HepG2 (cell line): ENCODE measurements around the gene ARFGAP3. TPM values are rescaled to one million over a fixed set of nuclear protein-coding genes. Genes with fewer than 3 reads are reported as not detected.

Experiments used
- BCL3 ChIP-seq: sonication (generic); formaldehyde crosslinking; IDR thresholded peaks from 2 replicates; pipeline ENCODE4 v1.5.1; 2020; ENCODE audit warnings: mild to moderate bottlenecking, missing genetic modification reagents, moderate library complexity
- FOXA1 ChIP-seq, 2 experiments: fragments of 450-650 bp in 1 of 2; sonication (generic) in 1 of 2; formaldehyde crosslinking in 1 of 2; IDR thresholded peaks; 2 replicates each; pipeline versions ENCODE4 v1.4.0 to v1.6.1; 2016 to 2020; ENCODE audit warnings: missing genetic modification reagents in 1 of 2
- HMG20B ChIP-seq: conservative IDR thresholded peaks from 2 replicates; pipeline ENCODE4 v1.6.1; 2016; ENCODE audit warnings: missing genetic modification reagents, missing compliant biosample characterization
- MATR3 ChIP-seq: sonication (generic); formaldehyde crosslinking; IDR thresholded peaks from 2 replicates; pipeline ENCODE4 v1.4.0; 2020; ENCODE audit warnings: missing genetic modification reagents
- POGK ChIP-seq: sonication (generic); formaldehyde crosslinking; conservative IDR thresholded peaks from 2 replicates; pipeline ENCODE4 v1.8.0; 2022; ENCODE audit warnings: mild to moderate bottlenecking, moderate library complexity, missing genetic modification reagents
- RAD51 ChIP-seq: fragments of 450-650 bp; IDR thresholded peaks from 2 replicates; pipeline ENCODE4 v1.6.1; 2016; ENCODE audit warnings: borderline replicate concordance
- SMARCE1 ChIP-seq: fragments of 450-650 bp; IDR thresholded peaks from 2 replicates; pipeline ENCODE4 v1.6.1; 2017; ENCODE audit warnings: borderline replicate concordance
- SRSF4 ChIP-seq: fragments of 200-400 bp; formaldehyde crosslinking; IDR thresholded peaks from one replicate; pipeline ENCODE4 v1.6.1; 2018; ENCODE audit warnings: mild to moderate bottlenecking, low read depth, low read length, moderate library complexity; ENCODE audit not compliant: poor library complexity, severe bottlenecking
- TFE3 ChIP-seq: IDR thresholded peaks from 2 replicates; pipeline ENCODE4 v1.6.1; 2016
- ZBTB8A ChIP-seq: sonication (generic); formaldehyde crosslinking; IDR thresholded peaks from 2 replicates; pipeline ENCODE4 v1.4.0; 2020; ENCODE audit warnings: mild to moderate bottlenecking, low read depth, missing genetic modification reagents, borderline replicate concordance
- ZFP90 ChIP-seq: sonication (generic); formaldehyde crosslinking; IDR thresholded peaks from 2 replicates; pipeline ENCODE4 v1.8.0; 2022; ENCODE audit warnings: missing genetic modification reagents, mild to moderate bottlenecking, inconsistent platforms, borderline replicate concordance
- ZFYVE20 ChIP-seq: sonication (generic); formaldehyde crosslinking; IDR thresholded peaks from 2 replicates; pipeline ENCODE4 v1.8.0; 2023; ENCODE audit warnings: low read depth, mild to moderate bottlenecking, moderate library complexity, missing genetic modification reagents, borderline replicate concordance
- ZKSCAN5 ChIP-seq: sonication (generic); formaldehyde crosslinking; IDR thresholded peaks from 2 replicates; pipeline ENCODE4 v1.5.1; 2020; ENCODE audit warnings: mild to moderate bottlenecking, missing genetic modification reagents
- ZNF264 ChIP-seq: sonication (generic); formaldehyde crosslinking; IDR thresholded peaks from 2 replicates; pipeline ENCODE4 v1.4.0; 2020; ENCODE audit warnings: missing genetic modification reagents
- ZNF282 ChIP-seq: fragments of 450-650 bp; IDR thresholded peaks from 2 replicates; pipeline ENCODE4 v1.6.1; 2018; ENCODE audit not compliant: partially characterized antibody
- ZNF430 ChIP-seq: sonication (generic); formaldehyde crosslinking; IDR thresholded peaks from 2 replicates; pipeline ENCODE4 v1.9.0; 2021; ENCODE audit warnings: mild to moderate bottlenecking, missing genetic modification reagents
- ZNF512 ChIP-seq: sonication (generic); formaldehyde crosslinking; IDR thresholded peaks from 2 replicates; pipeline ENCODE4 v1.4.0; 2020; ENCODE audit warnings: mild to moderate bottlenecking, missing genetic modification reagents
- ZNF747 ChIP-seq: sonication (generic); formaldehyde crosslinking; IDR thresholded peaks from 2 replicates; pipeline ENCODE4 v1.8.1; 2023; ENCODE audit warnings: missing genetic modification reagents, mild to moderate bottlenecking, borderline replicate concordance
- ZNF761 ChIP-seq: sonication (generic); formaldehyde crosslinking; conservative IDR thresholded peaks from 2 replicates; pipeline ENCODE4 v1.4.0; 2020; ENCODE audit warnings: mild to moderate bottlenecking, missing genetic modification reagents
- ZSCAN29 ChIP-seq: sonication (generic); formaldehyde crosslinking; conservative IDR thresholded peaks from 2 replicates; pipeline ENCODE4 v1.4.0; 2020; ENCODE audit warnings: mild to moderate bottlenecking, missing genetic modification reagents
- polyA plus RNA-seq, 8 experiments: library from polyadenylated mRNA; depleted of rRNA in 3 of 8; stranded (reverse) in 7 of 8; unstranded in 1 of 8; fragments of >200 nt; fragmentation: Illumina TruSeq in 4 of 8; extraction: Trizol in 4 of 8; gene quantifications; 2 replicates each; pipeline versions ENCODE4 v1.2.1 to v1.2.3, GENCODE V29; 2011 to 2016; ENCODE audit warnings: low read depth in 4 of 8, missing spikeins in 1 of 8, mixed read lengths in 1 of 8; ENCODE audit not compliant: insufficient read depth in 1 of 8
- total RNA-seq, 5 experiments: library from RNA; depleted of rRNA; stranded (reverse); fragments of >200 nt; fragmentation: Illumina TruSeq; extraction: Trizol; gene quantifications; 2 replicates each; pipeline ENCODE4 v1.2.3, GENCODE V29; 2016; ENCODE audit warnings: low read depth in 1 of 5

ARFGAP3 gene
- total and polyA plus RNA-seq, 2 of the 13 experiments (the other 11 are each of a cell fraction or from before 2014, with no cell fraction given) = 41.7 to 61.6 TPM

- TF ChIP-seq ZNF512 (CRISPR knock-in tag) (no peak), HMG20B (CRISPR knock-in tag) (peak; percentile 90), ZSCAN29 (peak; percentile 92), ZNF430 (peak; percentile 83; the same call in 1 of the 2 replicates), FOXA1 (IDR thresholded peaks at IDR 0.05) (no peak), FOXA1 (CRISPR knock-in tag; IDR thresholded peaks at IDR 0.05) (peak; percentile 95), POGK (no peak), SRSF4 (no peak), ZNF761 (CRISPR knock-in tag) (peak; percentile 94), BCL3 (CRISPR knock-in tag) (no peak), ZFP90 (CRISPR knock-in tag) (peak; percentile 66; the same call in 1 of the 2 replicates), SMARCE1 (no peak), ZKSCAN5 (peak; percentile 42; the same call in 1 of the 2 replicates), ZNF747 (CRISPR knock-in tag) (peak; percentile 84; the same call in 1 of the 2 replicates), ZFYVE20 (no peak), RAD51 (no peak), ZNF264 (CRISPR knock-in tag) (0 out of 2 replicates have a peak, but pooled peaks have one; percentile 51), ZBTB8A (CRISPR knock-in tag) (no peak), MATR3 (no peak), TFE3 (peak; percentile 95), ZNF282 (no peak)
These were observed 56.4 kb downstream of the ARFGAP3 start (continued) for GRCh38 chr22:42800451-42801251.
